ENCODE data around the gene ZBED6. TPM values are rescaled to one million over a fixed set of nuclear protein-coding genes. Genes with fewer than 3 reads are reported as not detected.

Gene ZBED6
- total and polyA plus RNA-seq, 9 of the 15 experiments (the other 6 are each of a cell fraction or from before 2014, with no cell fraction given), result 0.21 to 16.6 (median 5.0) TPM

- no peak for TF ChIP-seq ZNF551 (CRISPR knock-in tag; IDR thresholded peaks at IDR 0.05)
- TF ChIP-seq BCOR (IDR thresholded peaks at IDR 0.05), result no peak
- no peak for TF ChIP-seq ZBTB8A (IDR thresholded peaks at IDR 0.05; ENCODE audit: partially characterized antibody)
- TF ChIP-seq PKNOX1 (IDR thresholded peaks at IDR 0.05), result no peak
- no peak; the same call in 1 of the 2 replicates for TF ChIP-seq E2F3 (CRISPR knock-in tag; IDR thresholded peaks at IDR 0.05)
- TF ChIP-seq ZNF766 (CRISPR knock-in tag; conservative IDR thresholded peaks at IDR 0.05), result peak; percentile 91
- TF ChIP-seq GABPA (tag; conservative IDR thresholded peaks at IDR 0.05; ENCODE audit: low read depth), result peak; percentile 85
- TF ChIP-seq TSC22D4 (tag; IDR thresholded peaks at IDR 0.05), result no peak
- TF ChIP-seq ZZZ3 (IDR thresholded peaks at IDR 0.05), result no peak
- peak; percentile 74; the same call in 1 of the 2 replicates for TF ChIP-seq CEBPB (tag; IDR thresholded peaks at IDR 0.05)
- TF ChIP-seq WHSC1 (IDR thresholded peaks at IDR 0.05; ENCODE audit: low read length), result no peak
- no peak for TF ChIP-seq ZNF668 (CRISPR knock-in tag; IDR thresholded peaks at IDR 0.05)
- no peak; the same call in 1 of the 2 replicates for TF ChIP-seq E2F1 (CRISPR knock-in tag; IDR thresholded peaks at IDR 0.05)
- no peak for TF ChIP-seq ZNF583 (CRISPR knock-in tag; IDR thresholded peaks at IDR 0.05)
- TF ChIP-seq PURB (CRISPR knock-in tag; IDR thresholded peaks at IDR 0.05; ENCODE audit: low read depth), result no peak
- no peak for TF ChIP-seq FOXA1 (IDR thresholded peaks at IDR 0.05; ENCODE audit: borderline replicate concordance)
- no peak for TF ChIP-seq ZNF75A (CRISPR knock-in tag; IDR thresholded peaks at IDR 0.05)
- TF ChIP-seq ZNF57 (CRISPR knock-in tag; IDR thresholded peaks at IDR 0.05), result no peak
- TF ChIP-seq SIRT6 (IDR thresholded peaks at IDR 0.05; ENCODE audit: low read depth, low read length), result no peak
- TF ChIP-seq CREBBP (IDR thresholded peaks at IDR 0.05; ENCODE audit: low read depth, low read length), result no peak
- peak; percentile 74 for TF ChIP-seq RNF2 (IDR thresholded peaks at IDR 0.05)
- no peak for TF ChIP-seq ZNF277 (CRISPR knock-in tag; IDR thresholded peaks at IDR 0.05; ENCODE audit: borderline replicate concordance)
- no peak for TF ChIP-seq HIVEP1 (CRISPR knock-in tag; IDR thresholded peaks at IDR 0.05)
- TF ChIP-seq HMGXB4 (CRISPR knock-in tag; IDR thresholded peaks at IDR 0.05), result no peak; the same call in 1 of the 2 replicates
- peak; percentile 59; the same call in 1 of the 2 replicates for TF ChIP-seq SP1 (CRISPR knock-in tag; IDR thresholded peaks at IDR 0.05)
- TF ChIP-seq PCBP2 (IDR thresholded peaks at IDR 0.05; ENCODE audit: low read depth, low read length, poor library complexity, severe bottlenecking), result peak; percentile 83
Measured at GRCh38 chr1:203795441-203796235, at the start of gene ZBED6, which contains the start of gene ZC3H11A (continued).

All from K562 (cell line).